HG03439 (cell line): ENCODE data around the gene H6PD.

Experiments
- ATAC-seq: cut with Tn5 transposase; IDR thresholded peaks from one replicate; pipeline ENCODE4 v1.9.1; 2021; ENCODE audit warnings: mild to moderate bottlenecking, moderate library complexity; ENCODE audit not compliant: unreplicated experiment

The H6PD gene

GRCh38 chr1:9314711-9315379 lies 80.3 kb downstream of the H6PD start:
- no peak for ATAC-seq

DNA sequence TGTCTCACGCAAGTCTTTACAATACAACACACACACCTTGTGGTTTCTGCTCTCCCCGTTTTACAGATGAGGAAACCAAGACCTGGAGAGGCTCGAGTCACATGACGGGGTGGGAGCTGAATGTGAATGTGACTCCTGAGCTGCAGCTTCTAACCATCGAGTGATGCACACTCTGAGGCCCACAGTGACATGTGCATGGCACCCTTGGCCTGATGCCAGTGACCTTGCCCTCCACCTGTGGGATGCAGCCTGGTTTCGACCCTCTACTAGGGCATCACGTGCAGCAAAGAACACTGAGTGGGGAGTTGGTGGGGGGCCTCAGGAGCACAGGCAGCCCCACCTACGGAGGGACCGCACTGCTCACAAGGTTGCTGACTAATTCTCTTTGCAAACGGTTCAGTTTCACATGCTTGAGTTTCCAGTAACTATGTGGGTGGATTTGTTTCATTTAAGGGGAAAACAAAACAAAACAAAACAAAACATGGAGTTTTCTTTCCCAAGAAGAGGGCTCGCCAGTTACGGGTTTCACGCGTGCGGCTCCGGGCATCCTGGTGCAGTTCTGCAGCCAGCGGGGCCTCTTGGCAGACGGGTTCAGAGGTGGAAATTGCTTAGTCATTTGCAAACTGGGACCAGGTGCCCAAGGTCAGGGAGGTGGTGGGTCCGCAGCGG lies 81.0 kb downstream of the H6PD start:
- no peak for ATAC-seq

GRCh38 chr1:9316080-9316444 lies 81.5 kb downstream of the H6PD start:
- no peak for ATAC-seq

- ATAC-seq, result no peak
These were observed 81.9 kb downstream of the H6PD start for GRCh38 chr1:9316512-9316911.

GRCh38 chr1:9317072-9317471 lies 82.5 kb downstream of the H6PD start:
- ATAC-seq, result no peak

DNA sequence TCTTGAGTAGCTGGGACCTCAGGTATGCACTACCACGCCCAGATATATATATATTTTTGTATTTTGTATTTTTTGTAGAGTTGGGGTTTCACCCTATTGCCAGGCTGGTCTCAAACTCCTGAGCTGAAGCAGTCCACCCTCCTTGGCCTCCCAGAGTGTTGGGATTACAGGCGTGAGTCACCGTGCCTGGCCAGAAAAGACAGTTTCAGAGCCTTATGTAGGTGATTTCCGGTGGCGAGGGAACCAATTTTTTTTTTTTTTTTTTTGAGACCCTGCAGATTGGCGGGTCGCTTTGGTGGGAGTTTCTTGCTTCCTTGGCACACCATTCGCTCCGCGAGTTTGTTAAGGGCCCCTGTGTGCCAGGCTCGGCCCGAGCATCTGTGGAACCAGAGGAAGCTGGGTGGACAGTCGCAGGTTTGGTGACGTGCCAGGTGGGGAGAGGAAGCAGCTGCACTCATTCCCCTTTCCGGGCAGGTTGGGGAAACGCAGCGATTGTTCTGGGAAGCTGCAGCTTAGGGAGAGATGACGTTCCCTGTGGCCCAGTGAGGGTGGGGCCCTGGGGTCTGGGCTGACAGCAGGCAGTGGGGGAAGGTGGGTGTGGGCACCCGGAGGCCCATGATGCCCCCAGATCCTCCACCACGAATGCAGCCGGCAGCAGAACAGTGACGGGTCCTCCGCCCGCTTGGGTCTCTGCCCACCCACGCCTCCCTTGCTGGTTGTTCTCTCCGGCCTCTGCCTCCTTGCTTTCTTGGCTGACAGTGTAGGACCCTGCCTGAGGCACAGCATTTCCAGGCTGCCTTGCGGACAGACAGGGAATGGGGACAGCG lies 83.2 kb downstream of the H6PD start:
- no peak for ATAC-seq

DNA sequence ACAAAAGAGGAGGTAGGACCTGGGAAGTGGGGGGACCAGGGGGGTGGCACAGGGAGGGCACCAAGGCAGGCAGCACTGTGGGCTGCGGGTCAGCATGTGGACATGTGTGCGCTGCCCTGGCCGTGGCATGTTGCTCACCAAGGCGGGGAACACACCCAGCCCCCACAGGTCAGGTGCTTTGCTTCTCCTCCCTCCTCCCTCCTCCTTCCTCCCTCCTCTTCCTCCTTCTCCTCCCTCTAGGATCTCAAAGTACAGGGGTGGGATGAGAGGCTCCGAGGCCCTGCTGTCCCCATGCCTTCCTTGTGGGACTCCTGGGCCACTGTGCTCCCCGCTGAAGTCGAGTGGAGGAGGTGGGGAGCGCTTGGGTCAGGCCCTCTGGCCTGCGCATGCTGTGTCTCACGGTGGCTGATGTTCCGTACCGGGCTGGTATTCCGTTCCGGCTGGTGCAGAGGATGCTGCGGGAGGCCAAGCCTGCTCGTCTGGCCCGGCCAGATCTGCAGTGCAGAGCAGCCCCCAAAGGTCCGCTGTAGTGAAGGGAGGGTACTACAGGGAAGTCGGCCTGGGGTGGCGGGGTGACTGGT lies 84.7 kb downstream of the H6PD start:
- ATAC-seq, result no peak

- ATAC-seq, result no peak
These were observed 85.4 kb downstream of the H6PD start for GRCh38 chr1:9319789-9320519.
